GM10266 (cell line): ENCODE results near the gene NATD1.

ENCODE experiments used
- DNase-seq: peaks from one replicate; pipeline ENCODE4 v3.0.0; 2012; ENCODE audit errors: extremely low spot score
- TF ChIP-seq, protein P1 (sequence below): IDR thresholded peaks from 2 replicates; pipeline ENCODE4 v1.5.1; 2012; ENCODE audit warnings: mild to moderate bottlenecking, low read depth; ENCODE audit not compliant: control insufficient read depth, insufficient read depth; ENCODE audit errors: missing control alignments

Gene NATD1

DNA sequence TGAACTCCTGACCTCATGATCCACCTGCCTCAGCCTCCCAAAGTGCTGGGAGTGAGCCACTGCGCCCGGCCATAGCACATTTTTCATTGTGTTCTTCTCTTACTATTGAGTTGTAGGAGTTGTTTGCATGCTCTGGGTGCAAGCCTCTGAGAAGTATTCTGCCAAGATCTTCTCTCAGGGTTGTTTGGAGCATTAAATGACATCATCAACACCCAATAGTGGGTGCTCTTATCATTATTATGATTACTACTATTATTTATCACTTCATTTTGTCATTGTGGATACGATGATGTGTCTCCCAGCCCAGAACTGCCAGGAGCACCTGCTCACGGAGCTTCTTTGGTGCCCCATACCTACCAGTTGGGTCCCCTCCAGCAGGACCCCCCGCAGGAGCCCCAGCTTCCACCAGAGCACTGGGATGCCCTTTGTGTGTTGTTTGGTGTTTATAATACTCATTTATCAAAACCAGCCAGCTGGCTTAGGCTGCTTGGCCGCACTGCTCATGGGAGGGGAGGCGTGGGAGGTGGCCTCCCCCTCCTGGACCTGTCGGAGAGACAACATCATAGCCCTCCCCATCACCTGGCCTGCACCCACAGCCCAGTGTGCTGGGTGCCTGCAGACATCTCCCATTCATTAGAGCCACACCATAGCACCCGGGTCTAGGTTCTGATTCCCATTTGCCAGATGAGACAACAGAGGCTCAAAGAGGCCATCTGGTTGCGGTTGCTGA is 18.4 kb upstream of the NATD1 start:
- no peak for DNase-seq
- TF ChIP-seq, protein P1, sequence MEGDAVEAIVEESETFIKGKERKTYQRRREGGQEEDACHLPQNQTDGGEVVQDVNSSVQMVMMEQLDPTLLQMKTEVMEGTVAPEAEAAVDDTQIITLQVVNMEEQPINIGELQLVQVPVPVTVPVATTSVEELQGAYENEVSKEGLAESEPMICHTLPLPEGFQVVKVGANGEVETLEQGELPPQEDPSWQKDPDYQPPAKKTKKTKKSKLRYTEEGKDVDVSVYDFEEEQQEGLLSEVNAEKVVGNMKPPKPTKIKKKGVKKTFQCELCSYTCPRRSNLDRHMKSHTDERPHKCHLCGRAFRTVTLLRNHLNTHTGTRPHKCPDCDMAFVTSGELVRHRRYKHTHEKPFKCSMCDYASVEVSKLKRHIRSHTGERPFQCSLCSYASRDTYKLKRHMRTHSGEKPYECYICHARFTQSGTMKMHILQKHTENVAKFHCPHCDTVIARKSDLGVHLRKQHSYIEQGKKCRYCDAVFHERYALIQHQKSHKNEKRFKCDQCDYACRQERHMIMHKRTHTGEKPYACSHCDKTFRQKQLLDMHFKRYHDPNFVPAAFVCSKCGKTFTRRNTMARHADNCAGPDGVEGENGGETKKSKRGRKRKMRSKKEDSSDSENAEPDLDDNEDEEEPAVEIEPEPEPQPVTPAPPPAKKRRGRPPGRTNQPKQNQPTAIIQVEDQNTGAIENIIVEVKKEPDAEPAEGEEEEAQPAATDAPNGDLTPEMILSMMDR: no peak

DNA sequence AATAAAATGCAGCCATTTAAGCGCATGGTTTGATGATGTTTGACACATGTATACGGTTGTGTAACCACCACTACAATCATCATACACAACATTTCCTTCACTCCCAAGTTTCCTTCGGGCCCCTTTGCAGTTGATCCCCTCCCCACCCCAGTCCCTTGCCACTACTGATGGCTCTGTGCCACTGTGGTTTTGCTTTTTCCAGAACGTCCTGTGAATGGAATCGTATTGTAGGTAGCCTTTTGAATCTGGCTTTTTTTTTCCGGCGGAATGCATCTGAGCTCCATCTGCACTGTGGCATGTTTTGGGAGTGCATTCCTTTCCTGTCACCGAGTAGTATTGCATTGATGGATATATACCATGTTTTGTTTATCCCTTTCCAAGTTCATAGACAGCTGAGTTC is 16.2 kb upstream of the NATD1 start:
- DNase-seq: no peak
- TF ChIP-seq, protein P1: no peak

DNA sequence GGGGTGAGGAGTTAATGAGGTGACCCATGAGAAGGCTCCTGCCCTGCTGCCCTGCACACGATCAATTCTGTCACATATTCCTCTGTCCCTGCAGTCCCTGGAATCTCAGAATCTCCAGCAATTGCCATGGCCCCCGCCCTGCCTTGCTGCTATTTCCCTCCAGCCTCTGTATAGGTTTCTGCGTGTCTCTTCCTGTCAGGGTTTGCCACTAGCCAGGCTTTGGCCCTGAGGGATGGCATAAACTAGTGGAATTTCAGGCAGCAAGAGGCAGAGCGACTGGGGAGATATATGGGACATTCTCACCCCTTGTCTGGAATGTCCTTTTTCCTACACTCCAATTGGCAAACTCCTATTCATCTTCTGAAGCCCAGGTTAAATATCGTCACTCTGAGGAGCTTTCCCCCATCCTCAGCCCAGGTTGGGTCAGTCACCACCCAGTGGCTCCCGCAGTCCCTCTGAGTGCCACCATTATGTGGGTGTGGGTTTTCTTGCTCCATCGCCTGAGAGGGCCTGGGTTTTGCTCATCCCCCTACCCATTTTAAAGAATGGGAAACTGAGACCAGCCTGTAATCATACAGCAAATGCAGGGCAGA is 15.5 kb upstream of the NATD1 start:
- no peak for DNase-seq
- TF ChIP-seq, protein P1: no peak

DNA sequence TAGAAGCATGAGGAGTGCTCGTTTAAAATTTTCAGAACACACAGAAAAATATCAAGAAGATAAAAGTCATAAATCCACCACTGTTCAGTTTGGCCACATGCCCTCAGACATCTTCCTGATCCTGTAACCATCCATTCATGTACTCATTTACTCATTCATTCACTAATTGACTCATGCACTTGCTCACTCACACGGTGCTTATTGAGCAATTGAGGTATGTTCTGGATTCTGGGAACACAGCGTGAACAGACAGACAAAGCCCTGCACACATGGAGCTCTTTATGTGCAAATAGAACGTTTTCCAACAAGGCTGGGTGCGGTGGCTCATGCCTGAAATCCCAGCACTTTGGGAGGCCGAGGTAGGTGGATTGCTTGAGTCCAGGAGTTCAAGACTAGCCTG is 10.2 kb upstream of the NATD1 start:
- TF ChIP-seq, protein P1: no peak
- DNase-seq: no peak

DNA sequence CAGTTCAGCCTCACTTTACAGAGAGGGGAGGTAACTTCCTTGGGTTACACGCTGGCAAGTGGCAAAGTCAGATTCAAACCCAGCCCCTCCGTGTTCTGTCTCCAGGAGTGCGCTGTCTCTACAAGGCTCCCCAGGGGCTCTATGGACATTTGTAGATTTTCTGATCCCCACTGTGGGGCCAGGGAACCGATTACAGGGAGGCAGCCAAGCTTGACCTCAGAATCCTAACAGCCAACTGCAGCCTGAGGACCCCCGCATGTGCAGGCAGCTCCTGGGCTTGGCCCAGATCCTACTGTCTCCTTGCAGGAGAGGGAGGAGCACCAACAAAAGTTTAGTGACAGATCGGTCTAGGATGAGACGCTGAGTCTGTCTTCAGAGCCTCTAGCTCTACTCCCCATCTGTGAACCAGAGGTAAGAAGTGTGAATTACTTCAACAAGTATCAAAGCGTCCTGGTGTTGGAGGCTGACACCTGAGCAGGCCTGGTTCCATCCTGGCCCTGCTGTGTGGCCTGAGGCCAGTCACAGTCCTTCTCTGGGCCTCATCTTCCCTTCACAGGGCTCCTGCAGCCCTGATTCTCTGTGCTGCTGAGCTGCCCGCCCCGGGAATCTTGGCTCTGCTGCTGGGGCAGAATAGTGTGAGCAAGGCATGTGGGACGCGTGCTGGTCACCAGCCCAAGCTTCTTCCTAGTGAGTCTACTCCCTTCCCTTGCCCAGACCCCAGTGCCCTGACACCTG is 9.2 kb upstream of the NATD1 start:
- TF ChIP-seq, protein P1: no peak
- no peak for DNase-seq

DNA sequence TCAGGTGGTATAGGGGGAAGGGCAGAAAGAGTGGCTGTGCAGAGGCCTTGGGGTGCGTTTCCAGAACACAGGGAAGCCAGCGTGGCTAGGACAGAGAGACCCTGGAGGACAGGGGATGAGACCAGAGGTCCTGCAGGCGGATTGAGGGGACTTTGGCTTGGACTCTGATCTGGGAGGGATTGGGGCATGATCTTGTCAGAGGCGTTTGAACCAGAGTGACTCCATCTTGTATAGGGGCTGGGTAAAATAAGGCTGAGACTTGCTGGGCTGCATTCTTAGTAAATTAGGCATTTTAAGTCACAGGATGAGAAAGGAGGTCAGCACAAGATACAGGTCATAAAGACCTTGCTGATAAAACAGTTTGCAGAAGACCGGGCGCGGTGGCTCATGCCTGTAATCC is 5.4 kb upstream of the NATD1 start:
- TF ChIP-seq, protein P1: no peak
- DNase-seq: no peak
